DOHH2 (cell line): ENCODE measurements around the gene FAM32A.

ENCODE experiments used
- EZH2phosphoT487 ChIP-seq: fragments of 200-600 bp; sonication (generic); IDR thresholded peaks from 2 replicates; pipeline ENCODE4 v1.6.1; 2017; ENCODE audit warnings: borderline replicate concordance, mild to moderate bottlenecking, antibody characterized with exemption, low read length, moderate library complexity, mixed read lengths
- TF ChIP-seq, protein P1 (sequence below): fragments of 200-600 bp; sonication (generic); IDR thresholded peaks from one replicate; pipeline ENCODE4 v1.5.1; 2014; ENCODE audit warnings: antibody characterized with exemption, mild to moderate bottlenecking, low read depth, low read length; ENCODE audit not compliant: poor library complexity, severe bottlenecking

DNA sequence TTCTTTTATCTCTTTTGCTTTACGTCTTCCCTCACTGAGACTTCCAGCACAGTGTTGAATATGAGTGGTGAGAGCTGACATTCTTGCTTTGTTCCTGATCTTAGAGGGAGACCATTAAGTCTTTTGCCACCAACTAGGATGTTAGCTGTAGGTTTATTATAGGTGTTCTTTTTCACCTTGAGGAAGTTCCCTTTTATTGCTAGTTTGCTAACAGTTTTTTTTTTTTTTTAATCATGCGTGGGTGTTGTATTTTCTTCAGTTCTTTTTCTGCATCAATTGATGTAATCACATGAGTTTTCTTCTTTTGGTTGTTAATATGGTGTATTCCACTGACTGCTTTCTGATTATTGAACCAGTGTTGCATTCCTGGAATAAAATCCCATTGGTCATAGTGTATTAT, 33.6 kb downstream of the FAM32A start:
- TF ChIP-seq, protein P1, sequence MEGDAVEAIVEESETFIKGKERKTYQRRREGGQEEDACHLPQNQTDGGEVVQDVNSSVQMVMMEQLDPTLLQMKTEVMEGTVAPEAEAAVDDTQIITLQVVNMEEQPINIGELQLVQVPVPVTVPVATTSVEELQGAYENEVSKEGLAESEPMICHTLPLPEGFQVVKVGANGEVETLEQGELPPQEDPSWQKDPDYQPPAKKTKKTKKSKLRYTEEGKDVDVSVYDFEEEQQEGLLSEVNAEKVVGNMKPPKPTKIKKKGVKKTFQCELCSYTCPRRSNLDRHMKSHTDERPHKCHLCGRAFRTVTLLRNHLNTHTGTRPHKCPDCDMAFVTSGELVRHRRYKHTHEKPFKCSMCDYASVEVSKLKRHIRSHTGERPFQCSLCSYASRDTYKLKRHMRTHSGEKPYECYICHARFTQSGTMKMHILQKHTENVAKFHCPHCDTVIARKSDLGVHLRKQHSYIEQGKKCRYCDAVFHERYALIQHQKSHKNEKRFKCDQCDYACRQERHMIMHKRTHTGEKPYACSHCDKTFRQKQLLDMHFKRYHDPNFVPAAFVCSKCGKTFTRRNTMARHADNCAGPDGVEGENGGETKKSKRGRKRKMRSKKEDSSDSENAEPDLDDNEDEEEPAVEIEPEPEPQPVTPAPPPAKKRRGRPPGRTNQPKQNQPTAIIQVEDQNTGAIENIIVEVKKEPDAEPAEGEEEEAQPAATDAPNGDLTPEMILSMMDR = no peak
- no peak for TF ChIP-seq EZH2phosphoT487
